ENCODE measurements around the gene SLC43A3.
"Not testable (repeated sequence)": the region's sequence is repeated elsewhere in the genome, so short reads cannot be mapped to it uniquely, and the experiment has no call there.

Gene SLC43A3

DNA sequence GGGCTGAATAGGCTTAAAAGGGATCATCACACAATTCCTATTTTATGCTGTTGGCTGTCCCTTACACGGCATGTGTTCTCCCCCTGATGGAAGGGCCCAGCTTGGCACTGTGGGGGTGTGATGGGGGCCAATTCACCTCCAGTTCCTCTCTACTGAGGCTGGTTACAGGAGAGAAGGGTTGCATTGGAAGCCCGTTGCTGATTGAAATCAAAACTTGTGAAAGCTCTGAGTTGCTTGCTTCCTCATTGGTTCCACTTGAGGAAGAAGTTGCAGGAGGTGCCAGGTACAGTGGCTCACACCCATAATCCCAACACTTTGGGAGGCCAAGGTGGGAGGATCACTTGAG lies 23.1 kb downstream of the SLC43A3 start:
- DNase-seq, result no peak

GRCh38 chr11:57403003-57403801 lies 23.7 kb downstream of the SLC43A3 start:
- DNase-seq, result not testable (repeated sequence)

DNA sequence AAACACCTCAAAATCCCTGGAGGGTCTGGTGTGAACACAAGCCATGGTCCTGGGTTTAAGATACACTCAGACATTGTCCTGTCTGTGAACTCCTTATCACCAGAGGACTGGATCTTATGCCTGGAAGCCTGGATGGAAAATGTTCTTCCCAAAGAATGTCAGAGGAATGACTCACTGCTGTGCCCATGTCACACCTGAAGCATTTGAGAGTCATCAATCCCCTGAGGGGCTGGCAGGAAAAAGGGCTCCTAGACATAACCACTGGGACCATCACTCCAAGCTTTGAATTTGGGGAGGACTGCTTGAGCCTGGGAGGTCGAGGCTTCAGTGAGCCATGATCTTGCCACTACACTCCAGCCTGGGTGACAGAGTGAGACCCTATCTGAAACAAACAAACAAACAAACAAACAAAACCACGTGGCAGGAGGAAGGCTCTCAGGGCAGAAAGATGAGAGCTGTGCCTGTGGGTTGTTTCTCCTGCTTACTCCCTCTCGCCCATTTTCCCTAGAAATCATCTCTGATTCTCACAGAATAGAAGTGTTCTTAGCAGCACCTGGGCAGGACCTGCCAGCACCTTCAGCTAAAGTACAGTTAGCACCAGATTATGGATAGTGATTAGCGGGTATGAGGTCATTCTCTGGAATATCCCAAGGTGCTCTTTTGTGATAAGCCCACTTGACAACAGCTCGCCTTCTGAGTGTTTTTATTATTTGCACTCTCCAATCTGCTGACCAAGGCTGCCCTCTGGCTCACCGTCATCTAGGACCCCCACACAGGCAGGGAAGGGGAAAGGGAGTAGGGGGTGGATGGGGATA lies 24.5 kb downstream of the SLC43A3 start:
- no peak for DNase-seq

GRCh38 chr11:57399972-57400578 lies 26.8 kb downstream of the SLC43A3 start:
- no peak for DNase-seq

GRCh38 chr11:57399221-57399620 lies 27.7 kb downstream of the SLC43A3 start:
- no peak for DNase-seq

DNA sequence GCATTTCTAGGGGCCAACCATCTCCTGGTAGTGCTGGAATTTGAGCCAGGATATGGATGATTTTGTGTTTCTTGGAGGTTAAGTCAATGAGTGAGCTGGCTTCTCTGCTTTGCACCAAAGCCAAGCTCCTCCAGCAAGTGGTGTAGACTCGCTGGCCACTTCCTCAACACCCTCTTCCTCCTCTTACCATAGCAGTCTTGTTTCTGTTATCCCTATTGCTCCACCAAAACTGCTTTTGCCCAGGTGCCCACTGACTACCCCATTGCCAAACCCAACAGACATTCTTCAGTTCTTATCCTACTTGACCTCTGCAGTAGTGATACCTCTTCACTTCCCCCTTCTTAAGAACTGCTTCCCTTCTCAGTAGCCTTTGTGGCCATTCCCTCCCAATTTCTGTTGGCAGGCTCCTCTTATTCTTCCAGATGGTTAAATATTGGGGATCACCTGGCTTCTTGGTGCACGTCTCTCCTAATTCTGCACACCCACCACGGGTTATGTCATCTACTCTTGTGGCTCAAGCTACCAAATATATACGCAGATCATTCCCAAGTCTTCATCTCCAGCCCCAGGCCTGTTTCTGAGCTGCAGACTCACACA lies 29.4 kb downstream of the SLC43A3 start:
- DNase-seq, result no peak

- no peak for DNase-seq
Measured at GRCh38 chr11:57396744-57397143, 30.2 kb downstream of the SLC43A3 start.

DNA sequence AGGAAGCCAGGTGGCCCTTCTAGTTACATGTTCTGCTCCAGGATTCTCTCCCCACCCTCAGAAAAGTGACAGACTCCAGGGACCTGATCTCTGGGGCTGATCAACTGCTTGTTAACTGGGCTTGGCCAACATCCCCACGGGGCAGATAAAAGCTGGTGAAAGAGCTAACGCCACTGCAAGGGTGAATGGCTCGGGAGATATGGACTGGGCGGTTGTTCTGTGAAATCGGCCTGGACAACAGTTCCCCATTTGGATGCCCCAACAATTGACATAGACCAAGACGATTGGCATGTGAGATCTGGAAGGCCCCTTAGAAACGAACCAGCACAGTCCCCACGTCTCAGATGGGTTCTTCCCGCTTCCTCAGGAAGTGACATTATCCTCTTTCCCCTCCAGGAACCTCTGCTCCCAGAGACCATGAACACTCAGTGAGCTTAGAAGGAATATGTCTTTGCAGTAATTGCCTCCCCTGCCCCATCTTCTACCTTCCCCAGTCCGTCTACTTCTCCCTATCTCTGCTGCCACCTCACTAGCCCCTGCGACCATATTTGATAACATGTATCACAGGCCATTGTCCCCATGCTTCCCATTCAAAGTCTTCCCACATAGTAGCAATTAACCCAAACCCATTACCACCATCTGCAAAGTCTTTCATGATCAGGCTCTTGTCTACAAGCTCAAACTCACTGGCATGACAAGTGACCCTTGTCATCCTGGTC lies 30.9 kb downstream of the SLC43A3 start:
- no peak for DNase-seq

GRCh38 chr11:57394203-57394965 lies 32.5 kb downstream of the SLC43A3 start:
- DNase-seq, result no peak

DNA sequence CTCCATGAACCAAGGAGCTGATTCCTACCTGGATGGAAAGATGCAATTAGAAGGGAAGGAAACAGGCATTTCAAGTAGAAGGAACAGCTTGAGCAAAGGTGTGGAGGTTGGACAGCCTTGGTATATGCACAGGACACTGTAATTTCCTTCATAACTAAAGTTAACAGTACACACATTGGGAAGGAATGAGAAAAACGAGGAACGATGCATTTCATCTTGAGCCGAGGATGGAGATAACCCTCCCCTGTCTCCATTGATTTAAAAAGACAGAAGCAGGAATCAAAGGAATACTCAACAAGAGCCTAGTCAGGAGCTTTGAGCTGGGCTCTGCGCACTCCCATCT lies 34.2 kb downstream of the SLC43A3 start:
- no peak for DNase-seq

- DNase-seq, result no peak
Measured at GRCh38 chr11:57392066-57392762, 34.7 kb downstream of the SLC43A3 start.

DNA sequence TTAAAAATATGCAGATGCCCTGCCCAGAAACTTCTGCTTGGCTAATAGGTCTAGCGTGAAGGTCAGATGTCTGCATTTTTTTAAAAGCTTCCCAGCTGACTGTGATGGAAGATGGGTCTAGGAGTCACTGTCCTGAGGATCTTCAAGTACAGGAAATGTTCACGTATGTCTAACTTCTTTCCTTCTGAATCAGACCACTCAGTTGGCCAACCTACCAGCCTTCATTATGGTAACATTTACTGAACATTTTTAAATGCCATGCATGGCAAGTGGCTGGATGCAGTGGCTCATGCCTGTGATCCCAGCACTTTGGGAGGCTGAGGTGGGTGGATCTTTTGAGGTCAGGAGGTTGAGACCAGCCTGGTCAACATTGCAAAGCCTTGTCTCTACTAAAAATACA lies 35.4 kb downstream of the SLC43A3 start:
- DNase-seq, result no peak

DNA sequence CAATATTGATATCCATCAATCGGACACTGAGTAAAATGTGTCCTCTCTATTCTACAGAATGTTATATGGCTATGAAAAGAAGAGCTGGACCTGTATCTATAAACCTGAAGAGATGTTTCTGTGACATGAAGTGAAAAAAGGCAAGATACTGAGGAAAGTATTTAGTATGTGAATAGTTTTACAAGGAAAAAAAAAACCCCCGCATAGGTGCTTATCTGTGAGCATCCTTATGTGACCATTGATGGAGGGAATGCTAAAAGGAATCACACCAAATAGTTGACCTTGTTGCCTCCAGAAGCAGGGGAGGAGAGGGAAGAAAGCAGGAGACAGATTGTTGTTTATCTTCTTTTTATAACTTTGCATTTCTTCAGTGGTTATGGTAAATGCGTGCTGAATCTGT lies 35.8 kb downstream of the SLC43A3 start:
- DNase-seq, result no peak

- DNase-seq, result no peak
Measured at GRCh38 chr11:57390535-57390934, 36.4 kb downstream of the SLC43A3 start, which contains the start of gene PRG2. Gene PRG2 (minus strand): TSS chr11:57390650. CDS start chr11:57389944, 706 bp downstream.

- no peak for DNase-seq
Measured at GRCh38 chr11:57387289-57388030, 39.5 kb downstream of the SLC43A3 start.

DNA sequence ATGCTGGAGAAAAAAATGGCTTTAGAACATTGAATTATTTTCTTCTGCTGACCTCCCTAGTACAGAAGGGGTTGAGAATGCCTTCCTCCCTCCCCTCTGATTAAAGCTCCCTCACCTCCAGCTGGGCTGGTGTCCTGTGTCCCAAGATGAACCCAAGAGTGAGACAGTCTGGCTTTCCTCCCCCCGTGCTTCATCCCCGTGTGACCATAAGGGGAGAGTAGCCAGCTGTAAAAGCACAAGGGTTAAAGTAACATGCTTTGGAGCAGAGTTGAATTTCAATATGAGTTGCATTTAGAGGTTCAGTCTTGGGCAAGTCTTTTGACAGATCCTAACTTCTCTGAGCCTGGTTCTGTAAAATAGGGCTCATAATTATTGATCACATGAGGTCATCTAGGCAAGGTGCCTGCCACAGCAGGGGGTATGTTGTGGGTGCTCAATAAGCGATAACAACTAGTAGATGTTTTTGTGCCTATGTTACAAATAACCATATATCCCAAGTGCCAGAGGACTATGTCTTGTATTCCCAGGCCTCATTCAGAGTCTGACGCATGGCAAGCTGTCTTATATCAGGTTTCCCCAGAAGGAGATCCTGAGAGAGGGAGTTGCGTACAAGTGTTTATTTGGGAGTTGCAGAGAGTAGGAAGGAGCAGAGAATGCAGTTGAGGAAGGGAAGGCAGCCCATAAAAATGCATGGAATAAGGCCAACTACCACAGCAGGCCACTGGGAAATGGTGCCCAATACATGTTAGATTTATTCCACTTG lies 40.6 kb downstream of the SLC43A3 start:
- DNase-seq, result no peak

GRCh38 chr11:57380975-57381374 lies 45.9 kb downstream of the SLC43A3 start, which contains the start of gene PRG3:
Gene PRG3 (minus strand): TSS chr11:57381150. CDS start chr11:57380708, 442 bp downstream.
- DNase-seq, result no peak

- DNase-seq, result no peak
Measured at GRCh38 chr11:57379732-57380131, 47.2 kb downstream of the SLC43A3 start.

DNA sequence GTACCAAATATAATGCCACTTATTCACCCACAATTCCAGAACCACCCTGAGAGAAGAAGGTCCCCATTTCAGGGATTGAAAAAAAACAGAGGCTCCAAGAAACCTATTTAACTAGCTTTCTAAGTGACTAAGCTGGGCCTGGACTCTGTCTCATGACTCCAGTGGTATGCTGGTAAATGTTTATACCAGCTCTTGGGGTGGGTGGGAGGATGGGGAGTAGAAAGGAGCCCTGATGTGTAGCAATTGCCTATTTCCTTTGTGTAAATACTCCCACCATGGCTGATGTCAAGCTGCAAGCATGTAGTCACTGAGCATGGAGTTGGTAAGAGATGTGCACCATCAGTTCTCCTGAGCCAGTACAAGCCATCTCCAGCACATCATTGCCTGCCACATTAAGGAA lies 48.7 kb downstream of the SLC43A3 start:
- DNase-seq, result no peak

DNA sequence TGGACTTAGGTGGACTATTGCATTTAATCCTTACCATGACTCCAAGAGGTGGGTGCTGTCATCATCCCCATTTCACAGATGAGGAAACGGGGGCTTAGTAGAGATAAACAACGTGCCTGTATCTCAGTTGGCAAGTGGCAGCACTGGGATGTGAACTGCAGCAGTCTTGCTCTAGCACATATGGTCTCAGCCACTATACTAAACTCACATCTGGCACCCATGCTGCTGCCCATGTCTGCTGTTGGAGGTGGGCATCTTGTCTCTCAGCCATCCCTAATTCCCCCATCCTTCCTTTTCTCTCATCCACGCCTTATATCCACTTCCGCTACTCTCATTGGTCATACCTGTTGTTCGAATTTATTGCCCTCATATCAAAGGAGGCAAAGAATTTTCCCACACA lies 49.8 kb downstream of the SLC43A3 start:
- no peak for DNase-seq
